ENCODE results near the gene PTPN18.

DNA sequence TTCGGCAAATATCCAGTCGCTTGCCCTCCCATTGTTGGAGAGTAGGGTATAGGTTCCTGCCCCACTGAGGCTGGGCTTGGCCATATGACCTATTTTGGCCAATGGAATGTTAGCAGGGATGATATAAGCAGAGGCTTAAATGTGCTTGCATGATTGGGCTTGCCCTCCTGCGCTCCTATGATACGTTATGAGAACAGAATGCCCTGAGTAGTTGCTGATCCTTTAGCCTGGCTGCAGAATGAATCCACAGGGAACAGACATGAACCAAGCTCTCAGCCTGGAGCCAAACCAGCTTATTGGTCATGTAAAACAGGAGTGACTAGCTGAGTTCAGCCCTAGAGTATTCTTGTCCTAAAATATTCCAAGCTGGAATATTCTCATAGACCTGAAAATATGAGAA lies 48.0 kb upstream of the PTPN18 start:
- TF ChIP-seq, protein P1, sequence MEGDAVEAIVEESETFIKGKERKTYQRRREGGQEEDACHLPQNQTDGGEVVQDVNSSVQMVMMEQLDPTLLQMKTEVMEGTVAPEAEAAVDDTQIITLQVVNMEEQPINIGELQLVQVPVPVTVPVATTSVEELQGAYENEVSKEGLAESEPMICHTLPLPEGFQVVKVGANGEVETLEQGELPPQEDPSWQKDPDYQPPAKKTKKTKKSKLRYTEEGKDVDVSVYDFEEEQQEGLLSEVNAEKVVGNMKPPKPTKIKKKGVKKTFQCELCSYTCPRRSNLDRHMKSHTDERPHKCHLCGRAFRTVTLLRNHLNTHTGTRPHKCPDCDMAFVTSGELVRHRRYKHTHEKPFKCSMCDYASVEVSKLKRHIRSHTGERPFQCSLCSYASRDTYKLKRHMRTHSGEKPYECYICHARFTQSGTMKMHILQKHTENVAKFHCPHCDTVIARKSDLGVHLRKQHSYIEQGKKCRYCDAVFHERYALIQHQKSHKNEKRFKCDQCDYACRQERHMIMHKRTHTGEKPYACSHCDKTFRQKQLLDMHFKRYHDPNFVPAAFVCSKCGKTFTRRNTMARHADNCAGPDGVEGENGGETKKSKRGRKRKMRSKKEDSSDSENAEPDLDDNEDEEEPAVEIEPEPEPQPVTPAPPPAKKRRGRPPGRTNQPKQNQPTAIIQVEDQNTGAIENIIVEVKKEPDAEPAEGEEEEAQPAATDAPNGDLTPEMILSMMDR (IDR thresholded peaks at IDR 0.05): no peak
- no peak for TF ChIP-seq POLR2AphosphoS5 (IDR thresholded peaks at IDR 0.05)
- TF ChIP-seq POLR2A (IDR thresholded peaks at IDR 0.05): no peak
